SK-MEL-5 (cell line): ENCODE measurements around the gene POTEM. TPM values are rescaled to one million over a fixed set of nuclear protein-coding genes. Genes with fewer than 3 reads are reported as not detected.
"Not testable (repeated sequence)": the region's sequence is repeated elsewhere in the genome, so short reads cannot be mapped to it uniquely, and the experiment has no call there.

Source experiments
- DNase-seq: peaks from one replicate; pipeline ENCODE4 v3.0.0-alpha.2; 2016; ENCODE audit warnings: low read depth, low spot score
- in situ Hi-C: cut with HindIII; loops from 2 replicates; pipeline ENCODE4 v1.10.0; 2016; ENCODE audit warnings: low sequenced_read_pairs, high pct_unique_total_duplicates, low pct_unique_long_range_greater_than_20kb
- small RNA-seq, 2 experiments: library from RNA; depleted of rRNA; stranded (forward); fragments of <200 nt; gene quantifications; one replicate each; pipeline ENCODE3, GENCODE V24; 2014
- total RNA-seq: library from RNA; depleted of rRNA; stranded (reverse); fragments of >200 nt; shearing (Covaris generic); gene quantifications from 2 replicates; pipeline ENCODE4 v1.2.3, GENCODE V29; 2014

The POTEM gene
- total RNA-seq, 1 experiment from 2014 or later, result 0.16 TPM

GRCh38 chr14:19025080-19025589 lies 57.9 kb downstream of the POTEM start:
- DNase-seq, in situ Hi-C loops: not testable (repeated sequence)

- DNase-seq, in situ Hi-C loops: not testable (repeated sequence)
Measured at GRCh38 chr14:19026649-19027351, 59.6 kb downstream of the POTEM start.

- DNase-seq, in situ Hi-C loops: not testable (repeated sequence)
Measured at GRCh38 chr14:19027895-19028294, 60.7 kb downstream of the POTEM start.

GRCh38 chr14:19036811-19037382 lies 69.7 kb downstream of the POTEM start:
- in situ Hi-C loops, DNase-seq: not testable (repeated sequence)

GRCh38 chr14:19038060-19038664 lies 70.9 kb downstream of the POTEM start:
- DNase-seq, in situ Hi-C loops: not testable (repeated sequence)

GRCh38 chr14:19038785-19039184 lies 71.6 kb downstream of the POTEM start:
- in situ Hi-C loops, DNase-seq: not testable (repeated sequence)

GRCh38 chr14:19043384-19043783 lies 76.2 kb downstream of the POTEM start:
- in situ Hi-C loops, DNase-seq: not testable (repeated sequence)

Small RNA genes lying within 50 kb of the gene (small RNA-seq; reads per million reads assigned to genes)
- 0 reads per million in 2 experiments for gene RNU6-1239P
